Activated effector memory CD4-positive, alpha-beta T cell treated with anti-CD3 and anti-CD28 coated beads, Interleukin-2, amount 50 U/mL, for 16 hours (primary cell): ENCODE measurements around the gene PDE6H.

Experiments
- DNase-seq: peaks from one replicate; pipeline ENCODE4 v3.0.0-alpha.2; 2020

PDE6H gene

GRCh38 chr12:14976658-14977057, 3.8 kb downstream of the PDE6H start:
- DNase-seq = no peak

- DNase-seq = no peak
Observed at GRCh38 chr12:14979468-14979867, 6.6 kb downstream of the PDE6H start.

GRCh38 chr12:14981049-14981448, 8.2 kb downstream of the PDE6H start:
- no peak for DNase-seq

- DNase-seq = no peak
Observed at GRCh38 chr12:14982562-14982961, 9.7 kb downstream of the PDE6H start.

- DNase-seq = no peak
Observed at GRCh38 chr12:14982991-14983390, 10.1 kb downstream of the PDE6H start.

GRCh38 chr12:14984036-14984435, 11.2 kb downstream of the PDE6H start:
- DNase-seq = no peak

- DNase-seq = no peak
Observed at GRCh38 chr12:14984766-14985285, 12.0 kb downstream of the PDE6H start.

- DNase-seq = no peak
Observed at GRCh38 chr12:14986449-14986848, 13.6 kb downstream of the PDE6H start.

GRCh38 chr12:14988035-14988434, 15.2 kb downstream of the PDE6H start:
- no peak for DNase-seq

- DNase-seq = no peak
Observed at GRCh38 chr12:14989790-14990189, 16.9 kb downstream of the PDE6H start.

- no peak for DNase-seq
Observed at GRCh38 chr12:14991069-14991468, 18.2 kb downstream of the PDE6H start.

GRCh38 chr12:14992673-14993072, 19.8 kb downstream of the PDE6H start:
- DNase-seq = no peak

- DNase-seq = no peak
Observed at GRCh38 chr12:14993117-14993516, 20.3 kb downstream of the PDE6H start.

- no peak for DNase-seq
Observed at GRCh38 chr12:14993537-14994266, 20.9 kb downstream of the PDE6H start.

GRCh38 chr12:14994610-14995009, 21.8 kb downstream of the PDE6H start:
- no peak for DNase-seq

- no peak for DNase-seq
Observed at GRCh38 chr12:14995583-14996425, 23.0 kb downstream of the PDE6H start.

GRCh38 chr12:14997998-14998397, 25.2 kb downstream of the PDE6H start:
- no peak for DNase-seq

- DNase-seq = no peak
Observed at GRCh38 chr12:14999021-14999694, 26.3 kb downstream of the PDE6H start.

GRCh38 chr12:14999695-15000365, 27.0 kb downstream of the PDE6H start:
- DNase-seq = no peak

- no peak for DNase-seq
Observed at GRCh38 chr12:15000575-15000974, 27.7 kb downstream of the PDE6H start.

- DNase-seq = no peak
Observed at GRCh38 chr12:15001733-15002382, 29.0 kb downstream of the PDE6H start.

GRCh38 chr12:15004421-15004820, 31.6 kb downstream of the PDE6H start:
- no peak for DNase-seq
